ENCODE results near the gene ZNF496. TPM values are rescaled to one million over a fixed set of nuclear protein-coding genes. Genes with fewer than 3 reads are reported as not detected.

Gene ZNF496
- total and polyA plus RNA-seq, 12 donors = 4.3 to 34.9 (median 16.4) TPM

DNA sequence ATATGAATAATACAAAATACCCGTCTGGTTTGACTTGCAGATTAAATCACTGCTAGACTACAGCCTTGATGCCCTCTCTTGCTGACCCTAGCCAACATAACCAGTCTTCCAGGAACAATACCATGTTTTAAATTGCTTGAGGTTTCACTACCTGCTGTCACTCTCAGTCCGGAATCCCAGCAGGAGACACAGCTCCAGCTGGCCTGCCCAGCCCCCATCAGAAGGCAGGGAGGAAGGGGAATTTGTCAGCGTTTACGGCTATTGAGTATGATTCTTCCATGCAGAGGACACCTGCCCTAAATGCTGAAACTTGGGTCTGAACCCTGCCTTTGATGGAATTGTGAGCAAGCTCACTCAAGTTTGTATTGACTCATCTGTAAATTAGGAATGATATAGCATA lies 33.0 kb downstream of the ZNF496 start:
- Histone ChIP-seq H3K36me3 (replicated peaks in 1 of 2) (peaks cover 0 to 3% of the 10 kb centered on the region in 2 donors), H3K4me1 (replicated peaks in 1 of 2) (no peaks in the 10 kb centered on the region), H3K27ac (no peak overlapping the region), H3K27me3 (no peaks in the 10 kb centered on the region), H3K4me3 (no peak overlapping the region), H3K9me3 (replicated peaks in 1 of 3) (no peaks in the 10 kb centered on the region)
- intact Hi-C loops (cut with DNase I) = no loop called here
- 79 to 85% (median 82%) methylated on average over 4 of the region's 4 CpGs for WGBS, 4 donors
- DNase-seq = peak in 1 of 7 donors; percentile 6
- TF ChIP-seq, protein P1, sequence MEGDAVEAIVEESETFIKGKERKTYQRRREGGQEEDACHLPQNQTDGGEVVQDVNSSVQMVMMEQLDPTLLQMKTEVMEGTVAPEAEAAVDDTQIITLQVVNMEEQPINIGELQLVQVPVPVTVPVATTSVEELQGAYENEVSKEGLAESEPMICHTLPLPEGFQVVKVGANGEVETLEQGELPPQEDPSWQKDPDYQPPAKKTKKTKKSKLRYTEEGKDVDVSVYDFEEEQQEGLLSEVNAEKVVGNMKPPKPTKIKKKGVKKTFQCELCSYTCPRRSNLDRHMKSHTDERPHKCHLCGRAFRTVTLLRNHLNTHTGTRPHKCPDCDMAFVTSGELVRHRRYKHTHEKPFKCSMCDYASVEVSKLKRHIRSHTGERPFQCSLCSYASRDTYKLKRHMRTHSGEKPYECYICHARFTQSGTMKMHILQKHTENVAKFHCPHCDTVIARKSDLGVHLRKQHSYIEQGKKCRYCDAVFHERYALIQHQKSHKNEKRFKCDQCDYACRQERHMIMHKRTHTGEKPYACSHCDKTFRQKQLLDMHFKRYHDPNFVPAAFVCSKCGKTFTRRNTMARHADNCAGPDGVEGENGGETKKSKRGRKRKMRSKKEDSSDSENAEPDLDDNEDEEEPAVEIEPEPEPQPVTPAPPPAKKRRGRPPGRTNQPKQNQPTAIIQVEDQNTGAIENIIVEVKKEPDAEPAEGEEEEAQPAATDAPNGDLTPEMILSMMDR (IDR thresholded peaks at IDR 0.05) = no peak
- TF ChIP-seq POLR2A (IDR thresholded peaks at IDR 0.05) = no peak

DNA sequence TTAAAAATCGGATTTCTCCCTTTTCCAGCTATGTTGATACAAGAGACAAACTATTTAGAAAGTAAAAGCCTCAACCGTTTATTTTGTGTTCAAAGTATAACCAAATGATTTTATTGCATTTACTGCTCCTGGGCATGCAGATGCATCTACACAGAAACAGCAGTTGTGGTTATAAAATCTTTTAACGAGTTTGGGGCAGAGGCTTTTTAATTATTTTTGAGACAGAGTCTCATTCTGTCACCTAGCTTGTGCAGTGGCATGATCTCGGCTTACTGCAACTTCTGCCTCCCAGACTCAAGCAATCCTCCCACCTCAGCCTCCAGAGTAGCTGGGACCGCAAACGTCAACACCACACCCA lies 33.6 kb downstream of the ZNF496 start:
- no peaks in the 10 kb centered on the region for H3K27me3 ChIP-seq
- intact Hi-C loops (cut with DNase I) = no loop called here
- no peaks in the 10 kb centered on the region for H3K4me1 ChIP-seq (replicated peaks in 1 of 2)
- no peak for DNase-seq
- H3K27ac ChIP-seq = no peak overlapping the region
- H3K4me3 ChIP-seq = no peak overlapping the region
- TF ChIP-seq, protein P1 (IDR thresholded peaks at IDR 0.05) = no peak
- no peak for TF ChIP-seq POLR2A (IDR thresholded peaks at IDR 0.05)
- no peaks in the 10 kb centered on the region for H3K9me3 ChIP-seq (replicated peaks in 1 of 3)
- peaks cover 0 to 3% of the 10 kb centered on the region in 2 donors for H3K36me3 ChIP-seq (replicated peaks in 1 of 2)
- WGBS, 4 donors = 78 to 81% (median 81%) methylated on average over 6 of the region's 6 CpGs

- intact Hi-C loops (cut with DNase I) = no loop called here
- Histone ChIP-seq H3K4me1 (replicated peaks in 1 of 2) (no peaks in the 10 kb centered on the region), H3K4me3 (no peak overlapping the region), H3K27ac (no peak overlapping the region), H3K36me3 (replicated peaks in 1 of 2) (peaks cover 0 to 3% of the 10 kb centered on the region in 2 donors), H3K9me3 (replicated peaks in 1 of 3) (no peaks in the 10 kb centered on the region), H3K27me3 (no peaks in the 10 kb centered on the region)
- 81 to 86% (median 83%) methylated on average over 9 of the region's 9 CpGs for WGBS, 4 donors
- TF ChIP-seq, protein P1 (IDR thresholded peaks at IDR 0.05) = no peak
- TF ChIP-seq POLR2A (IDR thresholded peaks at IDR 0.05) = no peak
- peak in 1 of 7 donors; percentile 30 for DNase-seq
These were observed 34.2 kb downstream of the ZNF496 start for GRCh38 chr1:247297263-247298123.

DNA sequence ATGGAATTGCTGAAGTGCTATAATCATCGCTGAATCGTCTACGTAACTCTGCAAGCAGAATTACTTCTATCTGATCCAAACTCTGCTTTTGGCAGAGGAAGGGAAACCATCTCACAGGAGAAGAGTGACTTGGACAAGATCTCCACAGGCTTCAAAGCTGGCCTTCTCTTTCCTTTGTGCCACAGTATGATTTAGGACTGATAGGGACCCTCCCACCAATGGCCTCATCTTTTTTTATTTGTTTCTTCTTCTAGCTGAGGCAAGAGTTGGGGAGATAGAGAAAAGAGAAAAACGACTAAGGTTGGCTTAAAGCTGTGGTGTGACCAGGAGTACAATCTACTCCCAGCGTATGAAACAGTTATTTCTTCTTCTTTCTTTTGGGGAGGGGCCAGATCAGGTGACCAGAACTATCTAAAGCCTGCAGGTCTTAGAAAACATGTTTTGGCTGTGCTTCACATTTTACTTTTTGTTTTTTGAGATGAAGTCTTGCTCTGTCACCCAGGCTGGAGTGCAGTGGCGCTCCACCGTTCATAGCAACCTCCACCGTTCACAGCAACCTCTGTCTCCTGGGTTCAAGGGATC lies 35.0 kb downstream of the ZNF496 start:
- H3K36me3 ChIP-seq (replicated peaks in 1 of 2) = peaks cover 0 to 3% of the 10 kb centered on the region in 2 donors
- no peak overlapping the region for H3K27ac ChIP-seq
- no peak for DNase-seq
- no peaks in the 10 kb centered on the region for H3K27me3 ChIP-seq
- TF ChIP-seq POLR2A (IDR thresholded peaks at IDR 0.05) = no peak
- TF ChIP-seq, protein P1 (IDR thresholded peaks at IDR 0.05) = no peak
- no peaks in the 10 kb centered on the region for H3K9me3 ChIP-seq (replicated peaks in 1 of 3)
- intact Hi-C loops (cut with DNase I) = no loop called here
- no peaks in the 10 kb centered on the region for H3K4me1 ChIP-seq (replicated peaks in 1 of 2)
- H3K4me3 ChIP-seq = no peak overlapping the region
- WGBS, 4 donors = 88 to 91% (median 90%) methylated on average over 8 of the region's 8 CpGs

Data from adrenal gland (tissue), 12 donors.